OCI-LY7 (cell line): ENCODE measurements around the gene TJP2.

Source experiments
- EZH2phosphoT487 ChIP-seq: fragments of 200-600 bp; sonication (generic); IDR thresholded peaks from 2 replicates; pipeline ENCODE4 v1.6.1; 2018; ENCODE audit warnings: low read depth, borderline replicate concordance, mild to moderate bottlenecking, mixed run types, antibody characterized with exemption, low read length, moderate library complexity, mixed read lengths
- TF ChIP-seq, protein P1 (sequence below): fragments of 200-600 bp; sonication (generic); conservative IDR thresholded peaks from 2 replicates; pipeline ENCODE4 v1.5.1; 2014; ENCODE audit warnings: mild to moderate bottlenecking, antibody characterized with exemption, low read length, moderate library complexity, mixed read lengths

DNA sequence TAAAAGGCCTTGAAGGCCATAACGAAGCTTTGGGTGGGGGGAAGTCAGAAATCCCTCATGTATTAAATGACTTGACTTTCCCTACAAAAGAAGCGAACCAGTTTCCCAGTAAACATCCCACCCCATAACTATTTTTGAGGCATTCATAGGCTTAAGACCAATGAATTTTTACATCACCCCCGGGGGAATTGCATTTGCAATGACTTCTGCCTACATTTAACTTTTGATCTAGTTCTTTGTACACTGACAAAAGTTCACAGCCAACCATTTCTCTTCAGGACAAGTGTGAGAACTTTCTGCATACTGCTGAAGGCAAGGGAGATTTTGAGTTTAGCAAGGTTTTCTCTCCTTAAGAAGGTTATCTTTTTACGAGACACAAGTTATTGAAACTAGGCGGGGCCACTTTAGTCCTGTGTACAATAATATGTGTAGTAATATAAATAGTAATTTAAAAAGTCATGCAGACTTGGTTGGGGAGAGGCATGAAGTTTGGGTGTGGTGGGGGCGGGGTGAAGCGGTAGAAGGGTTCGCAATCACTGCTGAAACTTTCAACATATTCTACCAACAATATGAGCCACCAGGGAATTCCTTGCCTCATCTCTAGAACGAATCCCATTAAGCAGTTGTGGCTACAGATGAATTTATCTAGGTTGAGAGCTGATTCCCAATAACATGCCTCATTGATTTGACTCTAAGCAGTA lies 2.5 kb downstream of the TJP2 start:
- TF ChIP-seq, protein P1, sequence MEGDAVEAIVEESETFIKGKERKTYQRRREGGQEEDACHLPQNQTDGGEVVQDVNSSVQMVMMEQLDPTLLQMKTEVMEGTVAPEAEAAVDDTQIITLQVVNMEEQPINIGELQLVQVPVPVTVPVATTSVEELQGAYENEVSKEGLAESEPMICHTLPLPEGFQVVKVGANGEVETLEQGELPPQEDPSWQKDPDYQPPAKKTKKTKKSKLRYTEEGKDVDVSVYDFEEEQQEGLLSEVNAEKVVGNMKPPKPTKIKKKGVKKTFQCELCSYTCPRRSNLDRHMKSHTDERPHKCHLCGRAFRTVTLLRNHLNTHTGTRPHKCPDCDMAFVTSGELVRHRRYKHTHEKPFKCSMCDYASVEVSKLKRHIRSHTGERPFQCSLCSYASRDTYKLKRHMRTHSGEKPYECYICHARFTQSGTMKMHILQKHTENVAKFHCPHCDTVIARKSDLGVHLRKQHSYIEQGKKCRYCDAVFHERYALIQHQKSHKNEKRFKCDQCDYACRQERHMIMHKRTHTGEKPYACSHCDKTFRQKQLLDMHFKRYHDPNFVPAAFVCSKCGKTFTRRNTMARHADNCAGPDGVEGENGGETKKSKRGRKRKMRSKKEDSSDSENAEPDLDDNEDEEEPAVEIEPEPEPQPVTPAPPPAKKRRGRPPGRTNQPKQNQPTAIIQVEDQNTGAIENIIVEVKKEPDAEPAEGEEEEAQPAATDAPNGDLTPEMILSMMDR = no peak
- TF ChIP-seq EZH2phosphoT487 = no peak
